ENCODE measurements around the gene SENP8. TPM values are rescaled to one million over a fixed set of nuclear protein-coding genes. Genes with fewer than 3 reads are reported as not detected.

SENP8 gene
- total and polyA plus RNA-seq, 2 of the 13 experiments (the other 11 are each of a cell fraction or from before 2014, with no cell fraction given), result 2.7 to 3.0 TPM

GRCh38 chr15:72160696-72161245 is 42.6 kb downstream of the SENP8 start:
- DNase-seq (ENCODE audit: low spot score) (no peak), FAIRE-seq (no peak), ATAC-seq (no peak)
- CTCF ChIA-PET (ENCODE audit: low intra/inter-chr PET ratio, low total read pairs), result no interaction called here
- Histone ChIP-seq H3K9ac (ENCODE audit: insufficient read depth, low read depth, low read length) (no peak overlapping the region), H3K36me3 (replicated peaks in 1 of 2; ENCODE audit: control insufficient read depth in 1 of 2, insufficient read depth in 2 of 2, low read length in 2 of 2) (no peaks in the 10 kb centered on the region), H3K79me2 (ENCODE audit: insufficient read depth, low read length) (no peaks in the 10 kb centered on the region), H3K4me1 (ENCODE audit: insufficient read depth, low read length) (peaks cover 20% of the 10 kb centered on the region), H3K27ac (ENCODE audit: extremely low read length, insufficient read depth, low read length) (no peak overlapping the region), H3K4me2 (ENCODE audit: low read depth, low read length) (peak overlapping the region; percentile 46), H3K4me3 (replicated peaks in 1 of 3; ENCODE audit: insufficient read depth in 1 of 3, low read depth in 2 of 3, low read length in 3 of 3) (no peak overlapping the region), H3K9me3 (ENCODE audit: low read length) (no peaks in the 10 kb centered on the region), H2AFZ (ENCODE audit: low read length) (no peak overlapping the region), H3K27me3 (ENCODE audit: control insufficient read depth in 1 of 2, insufficient read depth in 2 of 2, low read length in 2 of 2) (peaks cover 0 to 13% of the 10 kb centered on the region in 2 experiments; a peak in 3 of 5 replicates), H4K20me1 (ENCODE audit: insufficient read depth, low read length) (no peaks in the 10 kb centered on the region)
- TF ChIP-seq TIGD3 (CRISPR knock-in tag; IDR thresholded peaks at IDR 0.05; ENCODE audit: borderline replicate concordance) (no peak), GMEB2 (CRISPR knock-in tag; IDR thresholded peaks at IDR 0.05; ENCODE audit: low read depth) (no peak), ISL2 (CRISPR knock-in tag; IDR thresholded peaks at IDR 0.05) (no peak), HOXA5 (CRISPR knock-in tag; IDR thresholded peaks at IDR 0.05) (no peak), NRL (CRISPR knock-in tag; IDR thresholded peaks at IDR 0.05; ENCODE audit: borderline replicate concordance) (0 out of 2 replicates have a peak, but pooled peaks have one; percentile 29), GTF2F1 (IDR thresholded peaks at IDR 0.05; ENCODE audit: low read length) (no peak), ZFP37 (CRISPR knock-in tag; IDR thresholded peaks at IDR 0.05; ENCODE audit: borderline replicate concordance) (no peak), NCOR1 (IDR thresholded peaks at IDR 0.05; ENCODE audit: borderline replicate concordance, low read length) (no peak), ZNF572 (CRISPR knock-in tag; IDR thresholded peaks at IDR 0.05) (no peak)
- BruUV-seq (replicated peaks), result no TSS peak
- 27% methylated on average over 2 of the region's 5 CpGs for WGBS (ENCODE audit: low lambda C conversion rate)
- intact Hi-C loops (cut with micrococcal nuclease; ENCODE audit: unreplicated experiment) (no loop called here), in situ Hi-C loops (cut with HindIII; ENCODE audit: extremely low pct_ligation_motif_present, low pct_unique_long_range_greater_than_20kb) (no loop called here)
- POLR2A ChIA-PET, result no interaction called here

Data from HepG2 (cell line).